Suppressor macrophage treated with lipopolysaccharide for 1 hour (primary cell): ENCODE measurements around the gene KRT222.

Source experiments
- DNase-seq, 3 donors: peaks; one replicate each; pipeline ENCODE4 v3.0.0-alpha.2; 2020 to 2022

The KRT222 gene

GRCh38 chr17:40614431-40615067, 50.4 kb downstream of the KRT222 start:
- no peak for DNase-seq

- DNase-seq: no peak
Measured at GRCh38 chr17:40613467-40614154, 51.4 kb downstream of the KRT222 start.

GRCh38 chr17:40612599-40613244, 52.3 kb downstream of the KRT222 start:
- peak; percentile 48 to 74 (median 67) for DNase-seq

GRCh38 chr17:40611840-40612474, 53.0 kb downstream of the KRT222 start:
- no peak for DNase-seq

GRCh38 chr17:40610359-40610758, 54.6 kb downstream of the KRT222 start:
- DNase-seq: peak in 1 of 3 donors; percentile 37

- no peak for DNase-seq
Measured at GRCh38 chr17:40608061-40608581, 56.9 kb downstream of the KRT222 start.

- no peak for DNase-seq
Measured at GRCh38 chr17:40607641-40608040, 57.3 kb downstream of the KRT222 start.

- DNase-seq: no peak
Measured at GRCh38 chr17:40606548-40607353, 58.2 kb downstream of the KRT222 start.

- no peak for DNase-seq
Measured at GRCh38 chr17:40605306-40605705, 59.7 kb downstream of the KRT222 start.
